Suprapubic skin (tissue), 4 donors: Measurements from ENCODE around the gene ENTPD2.

Source experiments
- CTCF ChIP-seq, 2 donors: fragments of 200-600 bp in 1 of 2; fragments of 450-650 bp in 1 of 2; sonication (generic) in 1 of 2; IDR thresholded peaks; one replicate each; pipeline ENCODE4 v1.5.1; 2016 to 2019; ENCODE audit warnings: antibody characterized with exemption in 2 of 2, mild to moderate bottlenecking in 1 of 2, moderate library complexity in 1 of 2
- EP300 ChIP-seq: sonication (generic); formaldehyde crosslinking; IDR thresholded peaks from one replicate; pipeline ENCODE4 v1.6.1; 2017; ENCODE audit warnings: antibody characterized with exemption
- POLR2AphosphoS5 ChIP-seq, 3 donors: sonication (generic); formaldehyde crosslinking; IDR thresholded peaks; one replicate each; pipeline ENCODE4 v1.6.1; 2017; ENCODE audit warnings: antibody characterized with exemption in 3 of 3

GRCh38 chr9:137082925-137083290 lies 29.0 kb upstream of the ENTPD2 start:
- TF ChIP-seq CTCF (IDR thresholded peaks at IDR 0.05) (no peak), EP300 (no peak), POLR2AphosphoS5 (IDR thresholded peaks at IDR 0.05) (no peak)
